T-cell (primary cell): Measurements from ENCODE around the gene BCAS3. TPM values are rescaled to one million over a fixed set of nuclear protein-coding genes. Genes with fewer than 3 reads are reported as not detected.

Experiments
- ATAC-seq, 4 experiments: fragments of 200-7000 bp in 3 of 4; fragments of 150-1000 bp in 1 of 4; cut with Tn5 transposase; replicated peaks in 1 of 4; 1 replicate in 3 of 4; 2 replicates in 1 of 4; pipeline ENCODE4 v1.10.0; 2021; ENCODE audit warnings: moderate library complexity in 3 of 4, mild to moderate bottlenecking in 2 of 4, moderate number of reproducible peaks in 1 of 4
- CTCF ChIA-PET, 2 donors: fragments of 300-600 bp; sonication (Branson Sonifier 250); formaldehyde crosslinking; loops; one replicate each; lab custom pipeline; 2022; ENCODE audit warnings: antibody characterized with exemption in 2 of 2; lab: Charles Lee
- POLR2A ChIA-PET, 2 donors: fragments of 300-600 bp; sonication (Branson Sonifier 250); formaldehyde crosslinking; loops; one replicate each; lab custom pipeline; 2022; ENCODE audit warnings: antibody characterized with exemption in 2 of 2; lab: Charles Lee
- DNase-seq, 35 experiments: peaks; one replicate each; pipeline versions ENCODE4 v3.0.0 to v3.0.0-alpha.2; 2013 to 2023
- H3K27ac ChIP-seq: one replicate; pipeline ENCODE4 v1.5.1; 2013; ENCODE audit warnings: low read length
- H3K27me3 ChIP-seq, 2 experiments: replicated peaks in 1 of 2; 1 replicate in 1 of 2; 2 replicates in 1 of 2; pipeline versions ENCODE4 v1.6.1 to v1.7.0; 2013; ENCODE audit warnings: low read length in 1 of 2, mixed read lengths in 1 of 2; ENCODE audit not compliant: control insufficient read depth in 2 of 2, insufficient read depth in 2 of 2; ENCODE audit errors: extremely low read depth in 1 of 2
- H3K36me3 ChIP-seq, 2 donors: 1 replicate in 1 of 2; 2 replicates in 1 of 2; pipeline versions ENCODE4 v1.6.1 to v1.7.0; 2013; ENCODE audit warnings: low read length in 1 of 2; ENCODE audit not compliant: control insufficient read depth in 2 of 2, insufficient read depth in 1 of 2; ENCODE audit errors: extremely low read depth in 1 of 2
- H3K4me1 ChIP-seq, 2 experiments: 1 replicate in 1 of 2; 2 replicates in 1 of 2; pipeline versions ENCODE4 v1.6.1 to v1.7.0; 2013; ENCODE audit warnings: low read length in 2 of 2, mixed read lengths in 1 of 2; ENCODE audit not compliant: insufficient read depth in 2 of 2, control insufficient read depth in 1 of 2; ENCODE audit errors: extremely low read depth in 1 of 2
- H3K4me3 ChIP-seq, 2 donors: 1 replicate in 1 of 2; 2 replicates in 1 of 2; pipeline versions ENCODE4 v1.5.1 to v1.7.0; 2013; ENCODE audit warnings: mild to moderate bottlenecking in 2 of 2, low read length in 1 of 2, moderate library complexity in 1 of 2; ENCODE audit not compliant: control insufficient read depth in 1 of 2; ENCODE audit errors: extremely low read depth in 1 of 2
- H3K9me3 ChIP-seq: 2 replicates; pipeline ENCODE4 v1.7.0; 2013
- H3K27ac Mint-ChIP-seq, 2 donors: one replicate each; pipeline ENCODE4 v1.8.0; 2020 to 2021; ENCODE audit warnings: mild to moderate bottlenecking in 2 of 2, mixed read lengths in 2 of 2
- H3K27me3 Mint-ChIP-seq, 2 donors: one replicate each; pipeline ENCODE4 v1.8.0; 2021 to 2022; ENCODE audit warnings: mixed read lengths in 2 of 2
- H3K36me3 Mint-ChIP-seq: one replicate; pipeline ENCODE4 v1.8.0; 2021; ENCODE audit warnings: mixed read lengths
- H3K4me1 Mint-ChIP-seq, 3 donors: one replicate each; pipeline ENCODE4 v1.8.0; 2020 to 2022; ENCODE audit warnings: mixed read lengths in 3 of 3, mild to moderate bottlenecking in 1 of 3
- H3K4me3 Mint-ChIP-seq, 3 donors: one replicate each; pipeline ENCODE4 v1.8.0; 2020 to 2022; ENCODE audit warnings: mild to moderate bottlenecking in 3 of 3, mixed read lengths in 3 of 3, moderate library complexity in 3 of 3
- H3K9me3 Mint-ChIP-seq, 3 donors: one replicate each; pipeline ENCODE4 v1.8.0; 2020 to 2022; ENCODE audit warnings: mixed read lengths in 3 of 3
- WGBS: methylation state at CpG from one replicate; pipeline ENCODE4 v1.1.5; 2013; ENCODE audit warnings: missing lambda C conversion rate; ENCODE audit not compliant: insufficient coverage; 5-methylcytosine and 5-hydroxymethylcytosine counted together
- total RNA-seq, 35 experiments: library from RNA in 6 of 35; stranded (reverse) in 6 of 35; fragments of 120-200 nt in 1 of 35; gene quantifications; one replicate each; pipeline versions ENCODE4 v1.2.1 to v1.2.4 and lab custom pipeline; 2013 to 2026

BCAS3 gene
- total RNA-seq, 5 donors from 2014 or later (not counting 1 experiment from before 2014, with no cell fraction given) = 33.8 to 57.8 (median 38.1) TPM

DNA sequence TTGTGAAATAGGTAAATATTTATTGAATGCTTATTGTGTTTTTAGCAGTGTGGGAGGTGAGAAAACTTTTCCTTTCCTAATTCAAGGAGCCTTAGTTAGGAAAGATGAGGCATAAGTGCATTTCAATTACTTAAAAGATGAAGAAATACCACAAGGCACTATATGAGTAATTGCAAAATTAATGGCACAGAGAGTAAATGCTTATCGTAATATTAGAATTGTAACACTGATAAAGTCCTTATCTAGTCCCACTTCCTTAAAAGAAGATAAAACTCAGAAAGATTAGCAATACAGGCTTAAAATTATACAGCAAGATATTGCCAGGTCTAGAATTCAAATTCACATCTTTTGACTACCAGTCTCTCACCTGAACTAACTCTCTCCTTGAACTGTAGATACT, 489.4 kb downstream of the BCAS3 start:
- H3K27ac Mint-ChIP-seq = no peak overlapping the region

DNA sequence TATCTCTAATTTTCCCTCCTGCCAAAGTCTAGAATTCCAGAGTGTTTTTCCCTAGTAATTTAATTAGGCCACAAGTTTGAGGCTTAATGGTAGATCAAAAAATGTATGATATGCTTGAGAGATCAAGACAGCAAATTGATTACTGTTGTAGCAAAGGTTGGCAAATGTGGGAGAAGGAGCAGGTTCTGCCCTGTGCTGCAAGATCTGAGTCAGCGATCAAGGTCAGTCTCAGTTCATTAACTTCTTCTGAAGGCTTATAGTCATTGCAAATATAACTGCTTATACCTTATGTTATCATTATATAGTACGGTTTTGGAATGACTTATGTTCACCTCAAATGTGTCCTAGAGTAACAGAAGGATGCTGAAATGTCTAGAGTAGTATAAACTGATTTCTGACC, 490.9 kb downstream of the BCAS3 start:
- no peak overlapping the region for H3K27ac ChIP-seq
- Mint-ChIP-seq H3K36me3 (peaks cover 33% of the 10 kb centered on the region), H3K27ac (no peak overlapping the region), H3K4me3 (no peak overlapping the region), H3K27me3 (no peaks in the 10 kb centered on the region), H3K9me3 (peaks cover 4 to 8% (median 7%) of the 10 kb centered on the region in 3 donors), H3K4me1 (no peaks in the 10 kb centered on the region)
- H3K36me3 ChIP-seq = peaks cover 0 to 4% of the 10 kb centered on the region in 2 donors
- DNase-seq = no peak
- H3K4me3 ChIP-seq = no peak overlapping the region
- WGBS = no CpG with 5 or more reads among the region's 2 CpGs
- POLR2A ChIA-PET = no interaction called here
- no peaks in the 10 kb centered on the region for H3K9me3 ChIP-seq
- no peak for ATAC-seq
- CTCF ChIA-PET = no interaction called here
- H3K27me3 ChIP-seq = no peaks in the 10 kb centered on the region
- no peaks in the 10 kb centered on the region for H3K4me1 ChIP-seq

More for the DNA sequence above, 489.4 kb downstream of the BCAS3 start:
- no peaks in the 10 kb centered on the region for H3K27me3 ChIP-seq
- ChIA-PET POLR2A (no interaction called here), CTCF (no interaction called here)
- Mint-ChIP-seq H3K36me3 (peaks cover 34% of the 10 kb centered on the region), H3K4me1 (no peaks in the 10 kb centered on the region), H3K27me3 (no peaks in the 10 kb centered on the region), H3K9me3 (peaks cover 4 to 8% (median 7%) of the 10 kb centered on the region in 3 donors), H3K4me3 (no peak overlapping the region)
- WGBS = no CpG with 5 or more reads among the region's 1 CpG
- H3K4me1 ChIP-seq = no peaks in the 10 kb centered on the region
- DNase-seq (no peak), ATAC-seq (no peak)
- no peaks in the 10 kb centered on the region for H3K9me3 ChIP-seq
- H3K27ac ChIP-seq = no peak overlapping the region
- H3K36me3 ChIP-seq = peaks cover 0 to 4% of the 10 kb centered on the region in 2 donors
- H3K4me3 ChIP-seq = no peak overlapping the region

GRCh38 chr17:61174310-61174709, 496.7 kb downstream of the BCAS3 start:
- Histone ChIP-seq H3K4me1 (peaks cover 0 to 4% of the 10 kb centered on the region in 2 experiments), H3K36me3 (peaks cover 0 to 4% of the 10 kb centered on the region in 2 donors), H3K4me3 (no peak overlapping the region), H3K27me3 (no peaks in the 10 kb centered on the region), H3K9me3 (no peaks in the 10 kb centered on the region), H3K27ac (no peak overlapping the region)
- H3K9me3 Mint-ChIP-seq = peaks cover 0 to 7% (median 3%) of the 10 kb centered on the region in 3 donors
- peaks cover 23% of the 10 kb centered on the region for H3K36me3 Mint-ChIP-seq
- ATAC-seq (no peak), DNase-seq (no peak)
- ChIA-PET POLR2A (no interaction called here), CTCF (no interaction called here)
- peaks cover 3 to 10% (median 5%) of the 10 kb centered on the region in 3 donors for H3K4me1 Mint-ChIP-seq
- no peaks in the 10 kb centered on the region for H3K27me3 Mint-ChIP-seq
- H3K27ac Mint-ChIP-seq = no peak overlapping the region
- H3K4me3 Mint-ChIP-seq = no peak overlapping the region
- 100% methylated on average over 1 of the region's 1 CpG for WGBS

DNA sequence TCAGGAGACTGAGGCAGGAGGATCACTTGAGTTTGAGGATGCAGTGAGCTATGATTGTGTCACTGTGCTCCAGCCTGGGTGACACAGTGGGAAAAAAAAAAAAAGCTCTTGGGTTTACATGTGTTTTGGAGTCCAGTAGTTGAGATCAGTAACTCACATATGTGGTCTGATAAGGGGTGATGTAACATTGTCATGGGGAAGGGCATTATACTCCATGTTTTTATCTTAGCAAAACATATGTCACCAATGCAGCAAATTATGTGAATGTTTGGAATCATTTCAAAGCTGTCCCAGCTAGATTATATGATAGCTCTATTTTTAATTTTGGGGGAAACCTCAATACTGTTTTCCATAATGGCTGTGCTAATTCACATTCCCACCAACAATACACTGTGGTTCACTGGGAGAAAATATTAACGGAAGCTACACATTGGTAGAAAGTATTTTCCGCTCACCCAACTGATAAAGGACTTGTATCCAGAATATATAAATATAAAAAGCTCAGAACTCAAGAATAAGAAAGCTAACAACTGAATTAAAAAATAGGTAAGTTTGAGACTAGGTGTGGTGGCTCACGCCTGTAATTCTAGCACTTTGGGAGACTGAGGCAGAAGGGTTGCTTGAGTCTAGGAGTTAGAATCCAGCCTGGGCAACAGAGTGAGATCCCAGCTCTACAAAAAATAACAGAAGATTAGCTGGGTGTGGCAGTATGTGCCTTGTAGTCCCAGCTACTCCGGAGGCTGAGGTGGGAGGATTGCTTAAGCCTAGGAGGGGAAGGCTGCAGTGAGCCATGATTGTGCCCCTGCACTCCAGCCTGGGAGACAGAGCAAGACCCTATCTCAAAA, 497.9 kb downstream of the BCAS3 start:
- H3K27ac ChIP-seq = no peak overlapping the region
- Mint-ChIP-seq H3K27me3 (no peaks in the 10 kb centered on the region), H3K4me1 (peaks cover 3 to 10% (median 5%) of the 10 kb centered on the region in 3 donors), H3K36me3 (peaks cover 23% of the 10 kb centered on the region), H3K27ac (no peak overlapping the region), H3K9me3 (peaks cover 0 to 5% (median 3%) of the 10 kb centered on the region in 3 donors), H3K4me3 (no peak overlapping the region)
- H3K36me3 ChIP-seq = peaks cover 0 to 3% of the 10 kb centered on the region in 2 donors
- no peak for ATAC-seq
- CTCF ChIA-PET = interaction anchor here (0.6 to 1.2 kb wide), 4 partner anchors 11 to 1243 kb away, joined by 3 to 4 read pairs (median 4); no protein-coding TSS in a partner anchor
- no CpG with 5 or more reads among the region's 4 CpGs for WGBS
- no peak for DNase-seq
- no peak overlapping the region for H3K4me3 ChIP-seq
- no peaks in the 10 kb centered on the region for H3K27me3 ChIP-seq
- POLR2A ChIA-PET = interaction anchor here (0.6 to 0.7 kb wide), 4 partner anchors 8 to 148 kb away, joined by 3 to 4 read pairs (median 3); no protein-coding TSS in a partner anchor
- H3K9me3 ChIP-seq = no peaks in the 10 kb centered on the region
- H3K4me1 ChIP-seq = peaks cover 0 to 4% of the 10 kb centered on the region in 2 experiments

DNA sequence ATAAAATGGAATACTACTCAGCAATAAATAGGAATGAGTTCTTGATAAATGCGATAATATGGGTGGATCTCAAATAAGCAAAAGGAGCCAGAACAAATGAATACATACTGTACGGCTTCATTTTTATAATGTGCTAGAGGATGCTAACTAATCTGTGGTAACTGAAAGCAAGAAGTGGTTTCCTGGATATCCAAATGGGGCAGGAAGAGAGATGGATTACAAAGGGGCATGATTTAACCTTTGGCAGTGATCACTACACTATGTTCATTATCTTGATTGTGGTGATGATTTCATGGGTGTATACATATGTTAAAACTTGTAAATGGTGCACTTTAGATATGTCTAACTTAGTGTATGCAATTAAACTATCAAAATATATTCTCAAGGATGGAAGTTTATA, 499.7 kb downstream of the BCAS3 start:
- H3K27me3 Mint-ChIP-seq = no peaks in the 10 kb centered on the region
- DNase-seq (no peak), ATAC-seq (no peak)
- ChIA-PET POLR2A (no interaction called here), CTCF (no interaction called here)
- H3K36me3 Mint-ChIP-seq = peaks cover 7% of the 10 kb centered on the region
- Histone ChIP-seq H3K27me3 (no peaks in the 10 kb centered on the region), H3K27ac (no peak overlapping the region), H3K4me1 (peaks cover 0 to 4% of the 10 kb centered on the region in 2 experiments), H3K36me3 (no peaks in the 10 kb centered on the region), H3K9me3 (no peaks in the 10 kb centered on the region), H3K4me3 (no peak overlapping the region)
- WGBS = 81% methylated on average over 2 of the region's 2 CpGs
- H3K4me3 Mint-ChIP-seq = no peak overlapping the region
- H3K27ac Mint-ChIP-seq = no peak overlapping the region
- H3K9me3 Mint-ChIP-seq = peaks cover 0 to 3% (median 3%) of the 10 kb centered on the region in 3 donors
- H3K4me1 Mint-ChIP-seq = peaks cover 3 to 10% (median 5%) of the 10 kb centered on the region in 3 donors

DNA sequence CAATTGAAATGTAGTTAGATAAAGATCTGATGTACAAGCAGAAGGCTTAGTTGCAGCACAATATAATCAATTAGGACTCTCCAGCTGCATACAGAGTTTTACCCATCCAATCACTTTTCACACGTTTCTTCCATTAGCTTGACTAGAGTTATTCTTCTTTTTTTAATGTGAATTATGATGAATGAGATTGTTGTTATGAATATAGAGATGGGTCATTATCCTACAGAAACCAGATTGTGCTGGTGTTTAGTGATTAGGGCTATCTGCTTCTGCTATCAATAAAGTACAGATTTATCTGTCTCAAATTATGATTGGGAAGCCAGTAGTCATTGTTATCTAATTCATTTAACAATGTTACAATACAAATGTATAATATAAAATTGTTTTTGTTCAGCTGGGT, 500.6 kb downstream of the BCAS3 start:
- no peak overlapping the region for H3K27ac ChIP-seq
- no peak overlapping the region for H3K4me3 ChIP-seq
- Mint-ChIP-seq H3K27ac (no peak overlapping the region), H3K4me3 (no peak overlapping the region), H3K36me3 (peaks cover 7% of the 10 kb centered on the region), H3K4me1 (peaks cover 3 to 10% (median 5%) of the 10 kb centered on the region in 3 donors), H3K9me3 (peaks cover 0 to 3% (median 3%) of the 10 kb centered on the region in 3 donors), H3K27me3 (no peaks in the 10 kb centered on the region)
- no CpG with 5 or more reads among the region's 1 CpG for WGBS
- DNase-seq = no peak
- H3K9me3 ChIP-seq = no peaks in the 10 kb centered on the region
- CTCF ChIA-PET = no interaction called here
- POLR2A ChIA-PET = no interaction called here
- ATAC-seq = no peak
- no peaks in the 10 kb centered on the region for H3K27me3 ChIP-seq
- H3K4me1 ChIP-seq = peaks cover 0 to 4% of the 10 kb centered on the region in 2 experiments
- no peaks in the 10 kb centered on the region for H3K36me3 ChIP-seq
